OCI-M2 (cell line): ENCODE data around the gene ACAD8.

ENCODE experiments used
- DNase-seq: peaks from one replicate; lab custom pipeline; 2025; ENCODE audit not compliant: unreplicated experiment; lab: John Stamatoyannopoulos, UW

ACAD8 gene

GRCh38 chr11:134288486-134288885, 35.1 kb downstream of the ACAD8 start:
- no peak for DNase-seq

- no peak for DNase-seq
Measured at GRCh38 chr11:134289167-134289566, 35.8 kb downstream of the ACAD8 start.

GRCh38 chr11:134289789-134290188, 36.4 kb downstream of the ACAD8 start:
- DNase-seq = no peak

- no peak for DNase-seq
Measured at GRCh38 chr11:134290646-134291045, 37.3 kb downstream of the ACAD8 start.

- no peak for DNase-seq
Measured at GRCh38 chr11:134291196-134291595, 37.8 kb downstream of the ACAD8 start.

GRCh38 chr11:134292661-134293060, 39.3 kb downstream of the ACAD8 start:
- no peak for DNase-seq

- DNase-seq = no peak
Measured at GRCh38 chr11:134293119-134294113, 40.0 kb downstream of the ACAD8 start.

- DNase-seq = no peak
Measured at GRCh38 chr11:134294664-134295063, 41.3 kb downstream of the ACAD8 start.

GRCh38 chr11:134312223-134312622, 58.9 kb downstream of the ACAD8 start:
- no peak for DNase-seq

GRCh38 chr11:134312807-134313206, 59.4 kb downstream of the ACAD8 start:
- no peak for DNase-seq

DNA sequence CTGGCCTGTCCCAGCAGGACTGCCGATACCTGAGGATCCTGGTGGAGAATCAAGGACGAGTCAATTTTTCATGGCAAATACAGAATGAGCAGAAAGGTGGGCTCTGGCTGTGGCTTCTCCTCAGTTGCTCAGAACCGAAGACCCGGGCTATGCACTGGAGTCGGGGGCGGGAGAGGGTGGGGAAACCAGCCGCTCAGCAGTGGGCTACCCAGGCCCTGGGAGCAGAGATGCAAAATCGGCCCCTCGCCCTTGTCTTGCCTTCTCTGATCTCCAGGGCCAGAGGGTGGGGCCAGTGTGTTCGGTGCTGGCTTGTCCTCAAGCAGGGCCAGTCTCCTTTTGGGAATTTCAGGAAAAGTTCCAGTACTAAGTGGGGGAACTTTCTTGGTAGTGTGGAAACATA, 60.0 kb downstream of the ACAD8 start:
- DNase-seq = no peak

- DNase-seq = no peak
Measured at GRCh38 chr11:134313821-134314607, 60.6 kb downstream of the ACAD8 start.
